Upper lobe of left lung (tissue), 6 donors: Measurements from ENCODE around the gene RCCD1. TPM values are rescaled to one million over a fixed set of nuclear protein-coding genes. Genes with fewer than 3 reads are reported as not detected.
"Not testable (repeated sequence)": the region's sequence is repeated elsewhere in the genome, so short reads cannot be mapped to it uniquely, and the experiment has no call there.

Experiments used
- ATAC-seq, 2 donors: fragments of 200-7000 bp; cut with Tn5 transposase; one replicate each; pipeline ENCODE4 v1.9.1; 2022; ENCODE audit warnings: mild to moderate bottlenecking in 2 of 2, moderate library complexity in 2 of 2; ENCODE audit not compliant: low FRiP score in 2 of 2
- DNase-seq, 2 donors: peaks; one replicate each; pipeline ENCODE4 v3.0.0-alpha.2; 2019 to 2020
- H3K27ac ChIP-seq, 4 donors: fragments of 200-600 bp; sonication (generic); one replicate each; pipeline ENCODE4 v1.5.1; 2016 to 2019
- H3K27me3 ChIP-seq, 4 donors: fragments of 200-600 bp; sonication (generic); one replicate each; pipeline ENCODE4 v1.5.1; 2017 to 2019
- H3K36me3 ChIP-seq, 4 donors: fragments of 200-600 bp; sonication (generic); one replicate each; pipeline ENCODE4 v1.5.1; 2016 to 2019
- H3K4me1 ChIP-seq, 4 donors: fragments of 200-600 bp; sonication (generic); one replicate each; pipeline ENCODE4 v1.5.1; 2018 to 2019
- H3K4me3 ChIP-seq, 4 donors: fragments of 200-600 bp; sonication (generic); one replicate each; pipeline ENCODE4 v1.5.1; 2017 to 2019; ENCODE audit warnings: mild to moderate bottlenecking in 2 of 4, moderate library complexity in 1 of 4
- H3K9me3 ChIP-seq, 4 donors: fragments of 200-600 bp; sonication (generic); one replicate each; pipeline ENCODE4 v1.5.1; 2018 to 2019
- EP300 ChIP-seq, 4 donors: sonication (generic); formaldehyde crosslinking; IDR thresholded peaks; one replicate each; pipeline ENCODE4 v1.5.1; 2017; ENCODE audit warnings: antibody characterized with exemption in 4 of 4, control low read depth in 2 of 4
- POLR2A ChIP-seq, 4 donors: fragments of 450-650 bp; IDR thresholded peaks; one replicate each; pipeline ENCODE4 v1.5.1; 2016 to 2017; ENCODE audit warnings: antibody characterized with exemption in 4 of 4, mild to moderate bottlenecking in 2 of 4
- POLR2AphosphoS5 ChIP-seq, 2 donors: sonication (generic); formaldehyde crosslinking; IDR thresholded peaks; one replicate each; pipeline ENCODE4 v1.5.1; 2017; ENCODE audit warnings: antibody characterized with exemption in 2 of 2
- WGBS, 2 donors: methylation state at CpG; one replicate each; pipeline ENCODE4 v1.1.5; 2017 to 2018; 5-methylcytosine and 5-hydroxymethylcytosine counted together
- total RNA-seq, 6 donors: library from RNA; depleted of rRNA in 4 of 6; stranded (reverse); fragments of >200 nt in 4 of 6; gene quantifications; one replicate each; pipeline versions ENCODE4 v1.1.0 to v1.2.1, GENCODE V29; 2016 to 2021
- TF ChIP-seq, protein P1 (sequence below), 6 experiments: fragments of 450-650 bp in 4 of 6; fragments of 200-600 bp in 2 of 6; sonication (generic) in 2 of 6; IDR thresholded peaks; one replicate each; pipeline ENCODE4 v1.5.1; 2016 to 2019; ENCODE audit warnings: antibody characterized with exemption in 6 of 6
- donor health status: DM: no; HTN: no; CAD: no; lungs with moderate emphysema.
- donor health status: DM: no; HTN: yes; CAD: no; lungs with severe emphysema.

Gene RCCD1
- total RNA-seq, 6 donors from 2014 or later = 3.8 to 21.0 (median 9.4) TPM

GRCh38 chr15:90907051-90907660 is 47.5 kb upstream of the RCCD1 start:
- peaks cover 63 to 75% (median 70%) of the 10 kb centered on the region in 4 donors for H3K36me3 ChIP-seq
- H3K4me1 ChIP-seq = peaks cover 8 to 17% (median 11%) of the 10 kb centered on the region in 4 donors
- 79 to 86% methylated on average over 6 to 15 of the region's 15 CpGs for WGBS, 2 donors
- H3K27me3 ChIP-seq = no peaks in the 10 kb centered on the region
- H3K27ac ChIP-seq = no peak overlapping the region
- ATAC-seq (no peak), DNase-seq (peak in 1 of 2 donors; percentile 17)
- no peaks in the 10 kb centered on the region for H3K9me3 ChIP-seq
- H3K4me3 ChIP-seq = no peak overlapping the region
- TF ChIP-seq, protein P1, sequence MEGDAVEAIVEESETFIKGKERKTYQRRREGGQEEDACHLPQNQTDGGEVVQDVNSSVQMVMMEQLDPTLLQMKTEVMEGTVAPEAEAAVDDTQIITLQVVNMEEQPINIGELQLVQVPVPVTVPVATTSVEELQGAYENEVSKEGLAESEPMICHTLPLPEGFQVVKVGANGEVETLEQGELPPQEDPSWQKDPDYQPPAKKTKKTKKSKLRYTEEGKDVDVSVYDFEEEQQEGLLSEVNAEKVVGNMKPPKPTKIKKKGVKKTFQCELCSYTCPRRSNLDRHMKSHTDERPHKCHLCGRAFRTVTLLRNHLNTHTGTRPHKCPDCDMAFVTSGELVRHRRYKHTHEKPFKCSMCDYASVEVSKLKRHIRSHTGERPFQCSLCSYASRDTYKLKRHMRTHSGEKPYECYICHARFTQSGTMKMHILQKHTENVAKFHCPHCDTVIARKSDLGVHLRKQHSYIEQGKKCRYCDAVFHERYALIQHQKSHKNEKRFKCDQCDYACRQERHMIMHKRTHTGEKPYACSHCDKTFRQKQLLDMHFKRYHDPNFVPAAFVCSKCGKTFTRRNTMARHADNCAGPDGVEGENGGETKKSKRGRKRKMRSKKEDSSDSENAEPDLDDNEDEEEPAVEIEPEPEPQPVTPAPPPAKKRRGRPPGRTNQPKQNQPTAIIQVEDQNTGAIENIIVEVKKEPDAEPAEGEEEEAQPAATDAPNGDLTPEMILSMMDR (IDR thresholded peaks at IDR 0.05) = no peak
- TF ChIP-seq POLR2A (IDR thresholded peaks at IDR 0.05) (no peak), POLR2AphosphoS5 (IDR thresholded peaks at IDR 0.05) (no peak), EP300 (IDR thresholded peaks at IDR 0.05) (no peak)

DNA sequence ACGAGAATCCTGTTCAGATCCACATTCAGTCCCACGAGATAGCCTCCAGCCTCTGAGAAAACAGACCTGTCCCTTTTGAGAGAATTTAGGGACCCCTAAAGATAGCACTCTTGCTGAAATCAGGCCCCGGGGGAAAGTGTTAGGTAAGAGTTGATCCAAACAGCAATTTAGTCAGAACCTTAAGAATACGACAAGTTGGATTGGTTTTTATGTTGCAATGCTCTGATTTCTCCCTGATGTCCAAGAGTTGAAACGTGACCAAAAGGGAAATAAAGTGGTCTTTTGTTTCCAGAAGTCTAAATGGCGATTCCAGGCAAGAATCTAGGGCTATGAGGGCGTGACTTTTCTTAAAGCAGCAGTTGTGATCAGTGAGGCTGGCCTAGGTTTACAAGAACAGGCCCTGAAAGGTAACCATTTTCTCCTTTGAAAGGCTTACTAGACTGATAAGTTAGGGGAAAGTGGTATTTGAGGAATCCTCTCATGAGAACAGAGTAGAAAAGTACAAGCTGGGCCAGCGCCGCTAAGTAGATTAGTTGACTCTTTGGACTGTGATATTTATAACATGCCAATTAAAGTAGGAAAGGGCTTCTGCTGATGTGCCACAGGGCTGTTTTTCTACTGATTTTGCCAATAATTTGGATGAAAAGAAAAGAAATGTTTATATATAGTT is 46.7 kb upstream of the RCCD1 start:
- TF ChIP-seq EP300 (IDR thresholded peaks at IDR 0.05) = no peak
- TF ChIP-seq POLR2AphosphoS5 (IDR thresholded peaks at IDR 0.05) = no peak
- TF ChIP-seq, protein P1 (IDR thresholded peaks at IDR 0.05) = no peak
- TF ChIP-seq POLR2A (IDR thresholded peaks at IDR 0.05) = no peak
- peak overlapping the region in 1 of 4 donors; percentile 28 for H3K27ac ChIP-seq
- peaks cover 71 to 83% (median 78%) of the 10 kb centered on the region in 4 donors for H3K36me3 ChIP-seq
- DNase-seq = no peak
- peaks cover 8 to 19% (median 11%) of the 10 kb centered on the region in 4 donors for H3K4me1 ChIP-seq
- ATAC-seq = no peak
- WGBS, 2 donors = 84 to 85% methylated on average over 9 of the region's 9 CpGs
- no peaks in the 10 kb centered on the region for H3K9me3 ChIP-seq
- no peak overlapping the region for H3K4me3 ChIP-seq
- no peaks in the 10 kb centered on the region for H3K27me3 ChIP-seq

DNA sequence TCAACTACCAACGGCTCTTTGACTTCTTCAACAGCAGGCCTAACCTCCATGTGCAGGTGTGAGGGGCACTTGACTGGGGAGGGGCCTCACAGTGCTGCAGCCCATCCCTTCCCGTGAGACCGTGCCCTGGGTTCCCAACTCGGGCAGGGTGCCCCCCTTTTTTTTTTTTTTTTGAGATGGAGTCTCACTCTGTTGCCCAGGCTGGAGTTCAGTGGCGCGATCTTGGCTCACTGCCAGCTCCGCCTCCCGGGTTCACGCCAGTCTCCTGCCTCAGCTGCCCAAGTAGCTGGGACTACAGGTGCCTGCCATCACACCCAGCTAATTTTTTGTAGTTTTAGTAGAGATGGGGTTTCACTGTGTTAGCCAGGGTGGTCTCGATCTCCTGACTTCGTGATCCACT is 45.2 kb upstream of the RCCD1 start:
- DNase-seq, ATAC-seq, H3K4me3 ChIP-seq, H3K27me3 ChIP-seq, H3K27ac ChIP-seq, H3K4me1 ChIP-seq, H3K9me3 ChIP-seq: not testable (repeated sequence)
- WGBS, 2 donors = 95 to 97% methylated on average over 9 to 11 of the region's 11 CpGs
- H3K36me3 ChIP-seq = peaks cover 78 to 98% (median 92%) of the 10 kb centered on the region in 4 donors

DNA sequence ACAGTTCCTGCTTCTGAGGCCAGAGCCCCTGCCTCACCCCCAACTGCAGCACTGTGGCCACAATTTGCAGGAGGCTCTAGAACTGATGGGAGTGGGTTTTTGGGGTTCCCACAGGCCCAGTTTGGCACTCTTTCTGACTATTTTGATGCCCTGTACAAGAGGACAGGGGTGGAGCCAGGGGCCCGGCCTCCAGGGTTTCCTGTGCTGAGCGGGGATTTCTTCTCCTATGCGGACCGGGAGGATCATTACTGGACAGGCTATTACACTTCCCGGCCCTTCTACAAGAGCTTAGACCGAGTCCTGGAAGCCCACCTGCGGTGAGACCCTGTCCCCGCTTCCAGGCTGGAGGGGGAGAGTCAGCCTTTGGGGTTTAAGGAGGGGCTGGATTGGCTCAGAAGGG is 44.7 kb upstream of the RCCD1 start:
- no peak for DNase-seq
- no peaks in the 10 kb centered on the region for H3K27me3 ChIP-seq
- H3K4me1 ChIP-seq = peaks cover 0 to 3% (median 2%) of the 10 kb centered on the region in 4 donors
- 94 to 100% methylated on average over 8 of the region's 8 CpGs for WGBS, 2 donors
- TF ChIP-seq, protein P1 (IDR thresholded peaks at IDR 0.05) = no peak
- TF ChIP-seq EP300 (IDR thresholded peaks at IDR 0.05) = no peak
- H3K27ac ChIP-seq = no peak overlapping the region
- no peak for ATAC-seq
- H3K4me3 ChIP-seq = no peak overlapping the region
- H3K36me3 ChIP-seq = peaks cover 77 to 100% (median 94%) of the 10 kb centered on the region in 4 donors
- no peaks in the 10 kb centered on the region for H3K9me3 ChIP-seq

DNA sequence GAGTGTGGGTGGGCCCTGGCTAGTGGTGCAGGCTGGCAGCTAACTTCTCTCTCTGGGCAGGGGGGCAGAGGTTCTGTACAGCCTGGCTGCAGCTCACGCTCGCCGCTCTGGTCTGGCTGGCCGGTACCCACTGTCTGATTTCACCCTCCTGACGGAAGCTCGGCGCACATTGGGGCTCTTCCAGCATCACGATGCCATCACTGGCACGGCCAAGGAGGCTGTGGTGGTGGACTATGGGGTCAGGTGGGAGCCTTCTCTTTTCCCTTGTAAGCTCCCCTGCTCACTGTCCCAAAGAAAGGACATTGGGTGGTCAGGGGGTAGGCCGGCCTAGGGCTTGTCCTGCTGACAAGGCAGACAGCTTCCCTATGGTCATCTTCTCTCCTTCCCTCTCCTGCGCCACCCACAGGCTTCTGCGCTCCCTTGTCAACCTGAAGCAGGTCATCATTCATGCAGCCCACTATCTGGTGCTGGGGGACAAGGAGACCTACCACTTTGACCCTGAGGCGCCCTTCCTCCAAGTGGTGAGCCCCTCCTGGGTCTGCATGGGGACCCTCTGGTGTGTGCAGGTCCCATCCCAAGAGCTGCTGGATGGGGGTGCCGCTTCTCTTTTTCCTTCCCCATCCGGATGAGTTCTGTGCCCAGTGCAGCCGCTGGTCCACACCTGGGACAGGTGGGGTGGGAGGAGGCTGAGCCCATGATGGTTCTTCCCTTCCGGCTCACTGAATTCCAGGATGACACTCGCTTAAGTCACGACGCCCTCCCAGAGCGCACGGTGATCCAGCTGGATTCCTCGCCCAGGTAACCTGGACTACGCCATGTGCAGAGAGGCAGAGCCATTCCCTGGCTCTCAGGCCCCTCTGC is 44.0 kb upstream of the RCCD1 start:
- TF ChIP-seq POLR2A (IDR thresholded peaks at IDR 0.05) (no peak), EP300 (IDR thresholded peaks at IDR 0.05) (no peak), POLR2AphosphoS5 (IDR thresholded peaks at IDR 0.05) (no peak)
- TF ChIP-seq, protein P1 (IDR thresholded peaks at IDR 0.05) = no peak
- DNase-seq = no peak
- Histone ChIP-seq H3K27ac (no peak overlapping the region), H3K36me3 (peaks cover 71 to 100% (median 94%) of the 10 kb centered on the region in 4 donors), H3K27me3 (no peaks in the 10 kb centered on the region), H3K4me1 (peaks cover 0 to 6% (median 1%) of the 10 kb centered on the region in 4 donors), H3K9me3 (no peaks in the 10 kb centered on the region), H3K4me3 (no peak overlapping the region)
- WGBS, 2 donors = 95 to 96% methylated on average over 6 to 24 of the region's 24 CpGs
- ATAC-seq = no peak
